Panc1 (cell line): ENCODE measurements around the gene CACNA1G.

Source experiments
- POLR2AphosphoS5 ChIP-seq: IDR thresholded peaks from 2 replicates; pipeline ENCODE4 v1.6.1; 2012; ENCODE audit warnings: mild to moderate bottlenecking, low read depth, low read length, moderate library complexity
- SIN3A ChIP-seq: IDR thresholded peaks from 2 replicates; pipeline ENCODE4 v1.6.1; 2012; ENCODE audit warnings: low read depth, mild to moderate bottlenecking, low read length, moderate library complexity, borderline replicate concordance; ENCODE audit not compliant: insufficient read depth
- TCF7L2 ChIP-seq: IDR thresholded peaks from 2 replicates; pipeline ENCODE4 v1.6.1; 2011; ENCODE audit warnings: mild to moderate bottlenecking, low read depth, low read length, inconsistent platforms
- TF ChIP-seq, protein P1 (sequence below): fragments of 450-650 bp; IDR thresholded peaks from 2 replicates; pipeline ENCODE4 v1.5.1; 2017; ENCODE audit warnings: mild to moderate bottlenecking
- TF ChIP-seq, protein P2 (sequence below), 2 experiments: IDR thresholded peaks; 2 replicates each; pipeline ENCODE4 v1.6.1; 2011 to 2012; ENCODE audit warnings: low read depth in 2 of 2, control low read depth in 1 of 2, low read length in 1 of 2, mild to moderate bottlenecking in 1 of 2, moderate library complexity in 1 of 2; ENCODE audit not compliant: insufficient read depth in 1 of 2

DNA sequence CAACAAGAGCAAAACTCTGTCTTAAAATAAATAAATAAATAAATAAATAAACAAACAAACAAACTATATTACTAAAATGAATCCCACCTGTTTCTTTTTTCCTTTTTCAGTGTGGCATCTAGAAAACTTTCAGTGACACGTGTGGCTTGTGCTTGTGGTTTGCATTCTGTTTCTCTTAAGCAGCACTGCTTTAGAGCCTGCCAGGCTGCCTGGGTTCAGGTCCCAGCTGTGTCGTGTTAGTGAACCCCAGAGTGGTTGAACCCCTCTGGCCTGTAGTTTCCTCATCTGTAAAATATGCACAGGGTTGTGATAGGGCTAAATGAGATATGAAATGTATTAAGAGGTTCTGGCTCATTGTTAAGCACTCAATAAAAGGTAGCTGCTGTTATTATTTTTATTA is 40.0 kb upstream of the CACNA1G start:
- TF ChIP-seq, protein P1, sequence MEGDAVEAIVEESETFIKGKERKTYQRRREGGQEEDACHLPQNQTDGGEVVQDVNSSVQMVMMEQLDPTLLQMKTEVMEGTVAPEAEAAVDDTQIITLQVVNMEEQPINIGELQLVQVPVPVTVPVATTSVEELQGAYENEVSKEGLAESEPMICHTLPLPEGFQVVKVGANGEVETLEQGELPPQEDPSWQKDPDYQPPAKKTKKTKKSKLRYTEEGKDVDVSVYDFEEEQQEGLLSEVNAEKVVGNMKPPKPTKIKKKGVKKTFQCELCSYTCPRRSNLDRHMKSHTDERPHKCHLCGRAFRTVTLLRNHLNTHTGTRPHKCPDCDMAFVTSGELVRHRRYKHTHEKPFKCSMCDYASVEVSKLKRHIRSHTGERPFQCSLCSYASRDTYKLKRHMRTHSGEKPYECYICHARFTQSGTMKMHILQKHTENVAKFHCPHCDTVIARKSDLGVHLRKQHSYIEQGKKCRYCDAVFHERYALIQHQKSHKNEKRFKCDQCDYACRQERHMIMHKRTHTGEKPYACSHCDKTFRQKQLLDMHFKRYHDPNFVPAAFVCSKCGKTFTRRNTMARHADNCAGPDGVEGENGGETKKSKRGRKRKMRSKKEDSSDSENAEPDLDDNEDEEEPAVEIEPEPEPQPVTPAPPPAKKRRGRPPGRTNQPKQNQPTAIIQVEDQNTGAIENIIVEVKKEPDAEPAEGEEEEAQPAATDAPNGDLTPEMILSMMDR, result no peak
- TF ChIP-seq POLR2AphosphoS5 (no peak), TCF7L2 (no peak), SIN3A (no peak)
- TF ChIP-seq, protein P2, sequence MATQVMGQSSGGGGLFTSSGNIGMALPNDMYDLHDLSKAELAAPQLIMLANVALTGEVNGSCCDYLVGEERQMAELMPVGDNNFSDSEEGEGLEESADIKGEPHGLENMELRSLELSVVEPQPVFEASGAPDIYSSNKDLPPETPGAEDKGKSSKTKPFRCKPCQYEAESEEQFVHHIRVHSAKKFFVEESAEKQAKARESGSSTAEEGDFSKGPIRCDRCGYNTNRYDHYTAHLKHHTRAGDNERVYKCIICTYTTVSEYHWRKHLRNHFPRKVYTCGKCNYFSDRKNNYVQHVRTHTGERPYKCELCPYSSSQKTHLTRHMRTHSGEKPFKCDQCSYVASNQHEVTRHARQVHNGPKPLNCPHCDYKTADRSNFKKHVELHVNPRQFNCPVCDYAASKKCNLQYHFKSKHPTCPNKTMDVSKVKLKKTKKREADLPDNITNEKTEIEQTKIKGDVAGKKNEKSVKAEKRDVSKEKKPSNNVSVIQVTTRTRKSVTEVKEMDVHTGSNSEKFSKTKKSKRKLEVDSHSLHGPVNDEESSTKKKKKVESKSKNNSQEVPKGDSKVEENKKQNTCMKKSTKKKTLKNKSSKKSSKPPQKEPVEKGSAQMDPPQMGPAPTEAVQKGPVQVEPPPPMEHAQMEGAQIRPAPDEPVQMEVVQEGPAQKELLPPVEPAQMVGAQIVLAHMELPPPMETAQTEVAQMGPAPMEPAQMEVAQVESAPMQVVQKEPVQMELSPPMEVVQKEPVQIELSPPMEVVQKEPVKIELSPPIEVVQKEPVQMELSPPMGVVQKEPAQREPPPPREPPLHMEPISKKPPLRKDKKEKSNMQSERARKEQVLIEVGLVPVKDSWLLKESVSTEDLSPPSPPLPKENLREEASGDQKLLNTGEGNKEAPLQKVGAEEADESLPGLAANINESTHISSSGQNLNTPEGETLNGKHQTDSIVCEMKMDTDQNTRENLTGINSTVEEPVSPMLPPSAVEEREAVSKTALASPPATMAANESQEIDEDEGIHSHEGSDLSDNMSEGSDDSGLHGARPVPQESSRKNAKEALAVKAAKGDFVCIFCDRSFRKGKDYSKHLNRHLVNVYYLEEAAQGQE (IDR thresholded peaks at IDR 0.05; ENCODE audit: insufficient read depth in 1 of 2, low read depth in 2 of 2, low read length in 1 of 2), result no peak
